ENCODE measurements around the gene NABP1. TPM values are rescaled to one million over a fixed set of nuclear protein-coding genes. Genes with fewer than 3 reads are reported as not detected.

NABP1 gene
- polyA plus RNA-seq, 1 donor (not counting 4 experiments of a cell fraction or from before 2014, with no cell fraction given), result 29.3 TPM

- DNase-seq (ENCODE audit: low read depth, low spot score), result no peak
- H3K4me1 ChIP-seq (ENCODE audit: control insufficient read depth, extremely low read depth, insufficient read depth, low read length), result no peaks in the 10 kb centered on the region
- no peak overlapping the region for H3K4me2 ChIP-seq (ENCODE audit: control insufficient read depth, extremely low read depth, insufficient read depth, low read depth, low read length)
- no peak overlapping the region for H3K27ac ChIP-seq (ENCODE audit: control insufficient read depth, insufficient read depth, low read length)
- H3K9ac ChIP-seq (ENCODE audit: control insufficient read depth, extremely low read depth, insufficient read depth, low read length), result no peak overlapping the region
- FAIRE-seq, result no peak
- dilution Hi-C loops (cut with MboI; ENCODE audit: extremely low pct_ligation_motif_present, low sequenced_read_pairs), result no loop called here
- H3K4me3 ChIP-seq (ENCODE audit: control insufficient read depth in 2 of 3, extremely low read depth in 1 of 3, insufficient read depth in 2 of 3, low read depth in 1 of 3, low read length in 3 of 3), result no peak overlapping the region
- no peaks in the 10 kb centered on the region for H4K20me1 ChIP-seq (ENCODE audit: control insufficient read depth, extremely low read depth, insufficient read depth, low read length)
- H3K36me3 ChIP-seq (ENCODE audit: control insufficient read depth in 2 of 2, extremely low read depth in 1 of 2, insufficient read depth in 2 of 2, low read length in 2 of 2), result no peaks in the 10 kb centered on the region
- H2AFZ ChIP-seq (ENCODE audit: control insufficient read depth, low read length), result no peak overlapping the region
- no peaks in the 10 kb centered on the region for H3K9me3 ChIP-seq (ENCODE audit: control insufficient read depth, low read depth, low read length)
- H3K79me2 ChIP-seq (ENCODE audit: control insufficient read depth, insufficient read depth, low read length), result no peaks in the 10 kb centered on the region
- TF ChIP-seq EZH2 (IDR thresholded peaks at IDR 0.05; ENCODE audit: low read length), result no peak
- TF ChIP-seq CTCF (optimal IDR thresholded peaks at IDR 0.05 in 1 of 3, IDR thresholded peaks at IDR 0.05 in 1 of 3, conservative IDR thresholded peaks at IDR 0.05 in 1 of 3; ENCODE audit: extremely low read depth in 1 of 3, insufficient read depth in 2 of 3, low read length in 3 of 3), result no peak
- no peaks in the 10 kb centered on the region for H3K9me1 ChIP-seq (ENCODE audit: control insufficient read depth, extremely low read depth, insufficient read depth, low read length)
- H3K27me3 ChIP-seq (ENCODE audit: control insufficient read depth, extremely low read depth, insufficient read depth, low read length), result no peaks in the 10 kb centered on the region
Observed at GRCh38 chr2:191705701-191706100, 27.8 kb downstream of the NABP1 start.

- Histone ChIP-seq H3K9ac (ENCODE audit: control insufficient read depth, extremely low read depth, insufficient read depth, low read length) (no peak overlapping the region), H4K20me1 (ENCODE audit: control insufficient read depth, extremely low read depth, insufficient read depth, low read length) (no peaks in the 10 kb centered on the region), H3K27ac (ENCODE audit: control insufficient read depth, insufficient read depth, low read length) (no peak overlapping the region), H3K4me2 (ENCODE audit: control insufficient read depth, extremely low read depth, insufficient read depth, low read depth, low read length) (no peak overlapping the region), H3K36me3 (ENCODE audit: control insufficient read depth in 2 of 2, extremely low read depth in 1 of 2, insufficient read depth in 2 of 2, low read length in 2 of 2) (no peaks in the 10 kb centered on the region), H3K9me1 (ENCODE audit: control insufficient read depth, extremely low read depth, insufficient read depth, low read length) (no peaks in the 10 kb centered on the region), H3K79me2 (ENCODE audit: control insufficient read depth, insufficient read depth, low read length) (no peaks in the 10 kb centered on the region), H3K27me3 (ENCODE audit: control insufficient read depth, extremely low read depth, insufficient read depth, low read length) (no peaks in the 10 kb centered on the region), H3K9me3 (ENCODE audit: control insufficient read depth, low read depth, low read length) (no peaks in the 10 kb centered on the region), H3K4me3 (ENCODE audit: control insufficient read depth in 2 of 3, extremely low read depth in 1 of 3, insufficient read depth in 2 of 3, low read depth in 1 of 3, low read length in 3 of 3) (no peak overlapping the region), H2AFZ (ENCODE audit: control insufficient read depth, low read length) (no peak overlapping the region), H3K4me1 (ENCODE audit: control insufficient read depth, extremely low read depth, insufficient read depth, low read length) (no peaks in the 10 kb centered on the region)
- dilution Hi-C loops (cut with MboI; ENCODE audit: extremely low pct_ligation_motif_present, low sequenced_read_pairs), result no loop called here
- DNase-seq (ENCODE audit: low read depth, low spot score), result no peak
- no peak for FAIRE-seq
- TF ChIP-seq CTCF (optimal IDR thresholded peaks at IDR 0.05 in 1 of 3, IDR thresholded peaks at IDR 0.05 in 1 of 3, conservative IDR thresholded peaks at IDR 0.05 in 1 of 3; ENCODE audit: extremely low read depth in 1 of 3, insufficient read depth in 2 of 3, low read length in 3 of 3), result no peak
- TF ChIP-seq EZH2 (IDR thresholded peaks at IDR 0.05; ENCODE audit: low read length), result no peak
Observed at GRCh38 chr2:191706791-191707190, 28.9 kb downstream of the NABP1 start.

All from keratinocyte (primary cell).